ENCODE results near the gene C3orf70.

C3orf70 gene

DNA sequence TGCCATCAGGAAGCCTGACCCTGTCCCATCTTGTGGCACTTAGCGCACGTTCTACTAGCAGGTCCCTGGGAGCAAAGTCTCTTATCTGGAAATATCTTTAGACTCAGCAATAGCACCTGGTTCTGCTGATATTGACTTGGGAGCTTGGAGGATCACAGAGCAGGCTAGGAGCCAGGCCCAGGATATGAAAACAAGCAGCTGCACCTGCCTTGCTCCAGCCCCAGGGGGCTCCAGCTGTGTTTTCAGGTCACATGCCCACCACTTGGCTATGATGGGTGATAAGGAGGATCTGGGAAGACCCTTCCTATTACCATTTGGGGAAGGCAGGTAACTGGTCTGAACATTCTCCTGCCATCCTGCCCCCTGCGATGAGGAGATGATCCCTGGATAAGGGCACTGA lies 87.8 kb downstream of the C3orf70 start:
- H3K27ac ChIP-seq, result no peak overlapping the region
- no peak for TF ChIP-seq ZFX (IDR thresholded peaks at IDR 0.05; ENCODE audit: borderline replicate concordance)
- TF ChIP-seq, protein P1, sequence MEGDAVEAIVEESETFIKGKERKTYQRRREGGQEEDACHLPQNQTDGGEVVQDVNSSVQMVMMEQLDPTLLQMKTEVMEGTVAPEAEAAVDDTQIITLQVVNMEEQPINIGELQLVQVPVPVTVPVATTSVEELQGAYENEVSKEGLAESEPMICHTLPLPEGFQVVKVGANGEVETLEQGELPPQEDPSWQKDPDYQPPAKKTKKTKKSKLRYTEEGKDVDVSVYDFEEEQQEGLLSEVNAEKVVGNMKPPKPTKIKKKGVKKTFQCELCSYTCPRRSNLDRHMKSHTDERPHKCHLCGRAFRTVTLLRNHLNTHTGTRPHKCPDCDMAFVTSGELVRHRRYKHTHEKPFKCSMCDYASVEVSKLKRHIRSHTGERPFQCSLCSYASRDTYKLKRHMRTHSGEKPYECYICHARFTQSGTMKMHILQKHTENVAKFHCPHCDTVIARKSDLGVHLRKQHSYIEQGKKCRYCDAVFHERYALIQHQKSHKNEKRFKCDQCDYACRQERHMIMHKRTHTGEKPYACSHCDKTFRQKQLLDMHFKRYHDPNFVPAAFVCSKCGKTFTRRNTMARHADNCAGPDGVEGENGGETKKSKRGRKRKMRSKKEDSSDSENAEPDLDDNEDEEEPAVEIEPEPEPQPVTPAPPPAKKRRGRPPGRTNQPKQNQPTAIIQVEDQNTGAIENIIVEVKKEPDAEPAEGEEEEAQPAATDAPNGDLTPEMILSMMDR (IDR thresholded peaks at IDR 0.05), result no peak

- H3K27ac ChIP-seq, result no peak overlapping the region
- TF ChIP-seq ZFX (IDR thresholded peaks at IDR 0.05; ENCODE audit: borderline replicate concordance), result no peak
Measured at GRCh38 chr3:185063431-185063830, 89.4 kb downstream of the C3orf70 start.

GRCh38 chr3:185062191-185062590 lies 90.7 kb downstream of the C3orf70 start:
- H3K27ac ChIP-seq, result no peak overlapping the region
- TF ChIP-seq ZFX (IDR thresholded peaks at IDR 0.05; ENCODE audit: borderline replicate concordance), result no peak
- TF ChIP-seq, protein P1 (IDR thresholded peaks at IDR 0.05), result no peak

GRCh38 chr3:185060655-185061054 lies 92.2 kb downstream of the C3orf70 start:
- TF ChIP-seq, protein P1 (IDR thresholded peaks at IDR 0.05), result no peak
- no peak for TF ChIP-seq ZFX (IDR thresholded peaks at IDR 0.05; ENCODE audit: borderline replicate concordance)
- H3K27ac ChIP-seq, result no peak overlapping the region

DNA sequence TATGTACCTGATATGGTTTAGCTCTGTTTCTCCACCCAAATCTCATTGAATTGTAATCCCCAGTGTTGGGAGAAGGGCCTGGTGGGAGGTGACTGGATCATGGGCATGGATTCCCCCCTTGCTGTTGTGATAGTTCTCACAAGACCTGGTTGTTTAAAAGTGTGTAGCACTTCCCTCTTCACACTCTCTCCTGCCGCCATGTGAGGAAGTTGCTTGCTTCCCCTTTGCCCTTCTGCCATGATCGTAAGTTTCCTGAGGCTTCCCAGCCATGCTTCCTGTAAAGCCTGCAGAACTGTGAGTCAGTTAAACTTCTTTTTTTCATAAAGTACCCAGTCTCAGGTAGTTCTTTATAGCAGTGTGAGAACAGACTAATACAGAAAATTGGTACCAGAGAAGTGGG lies 93.1 kb downstream of the C3orf70 start:
- TF ChIP-seq, protein P1 (IDR thresholded peaks at IDR 0.05), result no peak
- no peak for TF ChIP-seq ZFX (IDR thresholded peaks at IDR 0.05; ENCODE audit: borderline replicate concordance)
- H3K27ac ChIP-seq, result no peak overlapping the region

DNA sequence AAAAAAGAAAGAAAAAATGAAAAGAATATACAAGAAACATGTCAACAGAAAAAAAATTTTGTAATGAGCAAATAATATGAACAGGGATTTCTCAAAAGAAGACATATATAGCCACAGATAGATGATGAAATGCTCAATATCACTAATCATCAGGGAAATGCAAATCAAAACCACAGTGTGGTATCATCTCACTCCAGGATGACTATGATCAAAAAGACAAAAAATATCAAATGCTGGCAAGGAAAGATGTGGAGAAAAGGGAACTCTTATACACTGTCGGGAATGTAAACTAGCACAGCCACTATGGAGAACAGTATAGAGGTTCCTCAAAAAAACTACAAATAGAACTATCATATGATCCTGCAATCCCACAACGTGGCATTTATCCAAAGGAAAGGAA lies 94.1 kb downstream of the C3orf70 start:
- no peak for TF ChIP-seq ZFX (IDR thresholded peaks at IDR 0.05; ENCODE audit: borderline replicate concordance)
- TF ChIP-seq, protein P1 (IDR thresholded peaks at IDR 0.05), result no peak

GRCh38 chr3:185057829-185058228 lies 95.0 kb downstream of the C3orf70 start:
- TF ChIP-seq, protein P1 (IDR thresholded peaks at IDR 0.05), result no peak
- no peak overlapping the region for H3K27ac ChIP-seq

More for the DNA sequence above, 94.1 kb downstream of the C3orf70 start:
- H3K27ac ChIP-seq, result no peak overlapping the region

GRCh38 chr3:185056908-185057307 lies 96.0 kb downstream of the C3orf70 start:
- no peak for TF ChIP-seq ZFX (IDR thresholded peaks at IDR 0.05; ENCODE audit: borderline replicate concordance)
- TF ChIP-seq, protein P1 (IDR thresholded peaks at IDR 0.05), result no peak
- H3K27ac ChIP-seq, result no peak overlapping the region

Data from 22Rv1 (cell line).